IMR-90 (cell line): ENCODE results near the gene MPZL2. TPM values are rescaled to one million over a fixed set of nuclear protein-coding genes. Genes with fewer than 3 reads are reported as not detected.

Experiments used
- ATAC-seq: fragments of 200-7000 bp; cut with Tn5 transposase; 2 replicates; pipeline ENCODE4 v1.9.1; 2020; ENCODE audit warnings: low read depth, mild to moderate bottlenecking, moderate library complexity
- BruUV-seq: library from RNA; stranded (reverse); fragments of 400-500 nt; replicated peaks from 2 replicates; lab custom pipeline; 2021; lab: Mats Ljungman, UMichigan
- CTCF ChIA-PET: fragments of 300-600 bp; formaldehyde crosslinking; extraction: SDS; loops from one replicate; lab custom pipeline; 2021; ENCODE audit warnings: antibody characterized with exemption; lab: Yijun Ruan, JAX
- POLR2A ChIA-PET: fragments of 300-600 bp; sonication (Branson Sonifier 250); formaldehyde crosslinking; loops from one replicate; lab custom pipeline; 2022; ENCODE audit warnings: antibody characterized with exemption; ENCODE audit not compliant: unreplicated experiment; lab: Charles Lee
- DNase-seq: peaks from one replicate; pipeline ENCODE4 v3.0.0; 2013
- H2AFZ ChIP-seq: replicated peaks from 2 replicates; pipeline ENCODE3; 2013; ENCODE audit warnings: low read length, mild to moderate bottlenecking; ENCODE audit not compliant: poor library complexity
- H2AK5ac ChIP-seq: 2 replicates; pipeline ENCODE4 v1.6.1; 2013; ENCODE audit warnings: low read depth, low read length, inconsistent platforms
- H2AK9ac ChIP-seq: replicated peaks from 2 replicates; pipeline ENCODE3; 2013; ENCODE audit warnings: mild to moderate bottlenecking, low read depth, low read length, moderate library complexity; ENCODE audit not compliant: poor library complexity
- H2BK120ac ChIP-seq: 2 replicates; pipeline ENCODE4 v1.6.1; 2013; ENCODE audit warnings: low read depth, low read length, inconsistent platforms
- H2BK15ac ChIP-seq: 3 replicates; pipeline ENCODE4 v1.6.1; 2013; ENCODE audit warnings: low read depth, low read length, inconsistent platforms
- H2BK20ac ChIP-seq: 2 replicates; pipeline ENCODE4 v1.6.1; 2013; ENCODE audit warnings: low read depth, mild to moderate bottlenecking, inconsistent platforms, low read length, moderate library complexity
- H2BK5ac ChIP-seq: 2 replicates; pipeline ENCODE4 v1.6.1; 2013; ENCODE audit warnings: mild to moderate bottlenecking, low read depth, low read length, inconsistent platforms; ENCODE audit not compliant: poor library complexity, severe bottlenecking
- H3K14ac ChIP-seq: replicated peaks from 2 replicates; pipeline ENCODE4 v1.6.1; 2013; ENCODE audit warnings: low read depth, low read length, inconsistent platforms
- H3K18ac ChIP-seq: 2 replicates; pipeline ENCODE4 v1.6.1; 2013; ENCODE audit warnings: low read depth, low read length, control low read depth
- H3K23ac ChIP-seq: 2 replicates; pipeline ENCODE4 v1.6.1; 2013; ENCODE audit warnings: low read depth, low read length, inconsistent platforms
- H3K27ac ChIP-seq: 2 replicates; pipeline ENCODE4 v1.5.1; 2013; ENCODE audit warnings: mild to moderate bottlenecking, control low read depth, low read length; ENCODE audit not compliant: insufficient read depth
- H3K27me3 ChIP-seq: 2 replicates; pipeline ENCODE4 v1.6.1; 2013; ENCODE audit warnings: low read length; ENCODE audit not compliant: control insufficient read depth, insufficient read depth
- H3K36me3 ChIP-seq: 2 replicates; pipeline ENCODE4 v1.6.1; 2013; ENCODE audit warnings: low read length, mixed read lengths; ENCODE audit not compliant: control insufficient read depth, insufficient read depth
- H3K4ac ChIP-seq: 2 replicates; pipeline ENCODE4 v1.6.1; 2013; ENCODE audit warnings: low read depth, low read length, inconsistent platforms
- H3K4me1 ChIP-seq: 2 replicates; pipeline ENCODE4 v1.6.1; 2013; ENCODE audit warnings: low read length, mixed read lengths; ENCODE audit not compliant: control insufficient read depth, insufficient read depth
- H3K4me2 ChIP-seq: 2 replicates; pipeline ENCODE4 v1.6.1; 2013; ENCODE audit warnings: low read depth, mild to moderate bottlenecking, control low read depth, low read length, moderate library complexity
- H3K4me3 ChIP-seq: 2 replicates; pipeline ENCODE4 v1.5.1; 2013; ENCODE audit warnings: low read depth, mild to moderate bottlenecking, control low read depth, low read length, moderate library complexity; ENCODE audit not compliant: insufficient read depth
- H3K56ac ChIP-seq: 2 replicates; pipeline ENCODE4 v1.6.1; 2013; ENCODE audit warnings: low read length, inconsistent platforms; ENCODE audit not compliant: insufficient read depth; ENCODE audit errors: extremely low read depth
- H3K79me1 ChIP-seq, 2 experiments: 2 replicates each; pipeline ENCODE4 v1.6.1; 2013; ENCODE audit warnings: low read length in 2 of 2, inconsistent platforms in 1 of 2, low read depth in 1 of 2
- H3K9ac ChIP-seq: 2 replicates; pipeline ENCODE4 v1.6.1; 2013; ENCODE audit warnings: low read depth, low read length, control low read depth
- H3K9me1 ChIP-seq: 2 replicates; pipeline ENCODE4 v1.6.1; 2013; ENCODE audit warnings: low read length, inconsistent platforms; ENCODE audit not compliant: insufficient read depth
- H3K9me3 ChIP-seq: 2 replicates; pipeline ENCODE4 v1.6.1; 2013; ENCODE audit warnings: low read length; ENCODE audit not compliant: control insufficient read depth, insufficient read depth
- H4K20me1 ChIP-seq: 2 replicates; pipeline ENCODE4 v1.6.1; 2013; ENCODE audit warnings: low read length, inconsistent platforms; ENCODE audit not compliant: insufficient read depth
- H4K5ac ChIP-seq: 2 replicates; pipeline ENCODE4 v1.6.1; 2013; ENCODE audit warnings: mild to moderate bottlenecking, low read depth, low read length, control low read depth
- H4K8ac ChIP-seq, 2 experiments: 2 replicates each; pipeline ENCODE4 v1.6.1; 2013; ENCODE audit warnings: low read depth in 2 of 2, low read length in 2 of 2, control low read depth in 1 of 2, inconsistent platforms in 1 of 2
- H4K91ac ChIP-seq: 2 replicates; pipeline ENCODE4 v1.6.1; 2013; ENCODE audit warnings: low read depth, low read length, inconsistent platforms; ENCODE audit not compliant: insufficient read depth
- BHLHE40 ChIP-seq: fragments of 150-350 bp; IDR thresholded peaks from 2 replicates; pipeline ENCODE4 v1.6.1; 2016; ENCODE audit warnings: mild to moderate bottlenecking, low read depth, low read length
- CEBPB ChIP-seq: IDR thresholded peaks from 2 replicates; pipeline ENCODE4 v1.6.1; 2012; ENCODE audit warnings: low read depth, low read length, improper control_type of control experiment
- CHD1 ChIP-seq: IDR thresholded peaks from 2 replicates; pipeline ENCODE4 v1.6.1; 2012; ENCODE audit warnings: low read depth, low read length, improper control_type of control experiment
- FOS ChIP-seq: fragments of 150-350 bp; IDR thresholded peaks from 2 replicates; pipeline ENCODE4 v1.6.1; 2016; ENCODE audit warnings: low read depth, low read length
- MAFK ChIP-seq: IDR thresholded peaks from 2 replicates; pipeline ENCODE4 v1.6.1; 2012; ENCODE audit warnings: low read depth, low read length, improper control_type of control experiment
- MAZ ChIP-seq: IDR thresholded peaks from 2 replicates; pipeline ENCODE4 v1.6.1; 2012; ENCODE audit warnings: low read depth, mild to moderate bottlenecking, low read length, improper control_type of control experiment, moderate library complexity, borderline replicate concordance
- MXI1 ChIP-seq: IDR thresholded peaks from 2 replicates; pipeline ENCODE4 v1.6.1; 2012; ENCODE audit warnings: low read depth, mild to moderate bottlenecking, low read length, moderate library complexity, borderline replicate concordance
- NFE2L2 ChIP-seq: fragments of 150-350 bp; IDR thresholded peaks from 2 replicates; pipeline ENCODE4 v1.6.1; 2016; ENCODE audit warnings: low read depth, mild to moderate bottlenecking, low read length
- POLR2A ChIP-seq: IDR thresholded peaks from 2 replicates; pipeline ENCODE4 v1.6.1; 2012; ENCODE audit warnings: mild to moderate bottlenecking, low read depth, low read length
- RAD21 ChIP-seq: IDR thresholded peaks from 2 replicates; pipeline ENCODE4 v1.6.1; 2012; ENCODE audit warnings: low read length, improper control_type of control experiment
- RCOR1 ChIP-seq: IDR thresholded peaks from 2 replicates; pipeline ENCODE4 v1.6.1; 2012; ENCODE audit warnings: mild to moderate bottlenecking, low read length, improper control_type of control experiment; ENCODE audit not compliant: insufficient replicate concordance
- RFX5 ChIP-seq: IDR thresholded peaks from 2 replicates; pipeline ENCODE4 v1.8.0; 2012; ENCODE audit warnings: low read depth, mild to moderate bottlenecking, low read length, moderate library complexity
- SMC3 ChIP-seq: fragments of 150-350 bp; IDR thresholded peaks from 2 replicates; pipeline ENCODE4 v1.6.1; 2016; ENCODE audit warnings: low read depth, mild to moderate bottlenecking, antibody characterized with exemption, low read length, moderate library complexity
- WGBS, 2 experiments: methylation state at CpG; one replicate each; pipeline versions ENCODE4 v1.1.5 to v1.1.7; 2013; ENCODE audit warnings: missing lambda C conversion rate in 2 of 2; ENCODE audit not compliant: insufficient read length in 1 of 2; ENCODE audit errors: extremely low coverage in 2 of 2; 5-methylcytosine and 5-hydroxymethylcytosine counted together
- dilution Hi-C: fragments of 300-500 bp; cut with HindIII; formaldehyde crosslinking; loops from one replicate; pipeline ENCODE4 v1.14.3; 2018; ENCODE audit warnings: low sequenced_read_pairs; ENCODE audit not compliant: unreplicated experiment
- in situ Hi-C: fragments of 300-500 bp; cut with MboI; formaldehyde crosslinking; loops from 3 replicates; pipeline ENCODE4 v1.14.3; 2019; ENCODE audit warnings: low sequenced_read_pairs, inconsistent platforms, mixed read lengths
- intact Hi-C: fragments of 100-400 bp; cut with micrococcal nuclease; formaldehyde crosslinking; loops from 2 replicates; pipeline ENCODE4 v1.10.0; 2022
- polyA plus RNA-seq, 3 experiments: library from polyadenylated mRNA; depleted of rRNA; stranded (reverse); fragments of >200 nt; gene quantifications; 2 replicates each; pipeline ENCODE4 v1.2.3, GENCODE V29; 2012; ENCODE audit warnings: low replicate concordance in 1 of 3
- total RNA-seq: library from RNA; depleted of rRNA; stranded (reverse); fragments of >200 nt; gene quantifications from 2 replicates; pipeline ENCODE4 v1.2.3, GENCODE V29; 2012
- TF ChIP-seq, protein P1 (sequence below): fragments of 150-350 bp; IDR thresholded peaks from 2 replicates; pipeline ENCODE4 v1.6.1; 2016; ENCODE audit warnings: low read depth, mild to moderate bottlenecking, low read length, moderate library complexity, borderline replicate concordance
- TF ChIP-seq, protein P2 (sequence below): conservative IDR thresholded peaks from 2 replicates; pipeline ENCODE4 v1.5.1; 2012; ENCODE audit warnings: mild to moderate bottlenecking, low read depth, low read length, improper control_type of control experiment
- TF ChIP-seq, protein P3 (sequence below): fragments of 150-350 bp; IDR thresholded peaks from 2 replicates; pipeline ENCODE4 v1.6.1; 2017; ENCODE audit warnings: mild to moderate bottlenecking, antibody characterized with exemption, low read length, low read depth

Gene MPZL2
- total and polyA plus RNA-seq, 2 of the 4 experiments (the other 2 are of a cell fraction), result not detected

DNA sequence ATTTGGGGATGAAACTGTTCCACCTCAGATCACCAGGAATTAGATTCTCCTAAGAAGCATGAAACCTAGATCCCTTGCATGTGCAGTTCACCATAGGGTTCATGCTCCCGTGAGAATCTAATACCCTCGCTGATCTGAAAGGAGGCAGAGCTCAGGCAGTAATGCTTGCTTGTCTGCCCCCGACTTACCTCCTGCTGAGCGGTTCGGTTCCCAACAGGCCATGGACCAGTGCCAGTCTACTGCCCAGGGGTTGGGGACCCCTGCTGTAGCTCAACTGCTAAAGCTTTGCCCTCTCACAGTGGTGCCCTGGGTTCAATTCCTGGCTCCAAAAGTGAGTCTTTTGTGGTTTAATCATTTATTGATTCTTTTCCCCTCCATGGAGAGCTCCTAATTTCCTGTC, 42.7 kb downstream of the MPZL2 start:
- Histone ChIP-seq H4K5ac (no peak overlapping the region), H3K23ac (no peak overlapping the region), H4K20me1 (no peaks in the 10 kb centered on the region), H3K27me3 (peaks cover 5% of the 10 kb centered on the region; the same call in 1 of the 2 replicates), H2BK120ac (no peak overlapping the region), H2BK20ac (no peak overlapping the region), H2BK15ac (no peak overlapping the region), H3K4me1 (no peaks in the 10 kb centered on the region), H3K27ac (no peak overlapping the region), H4K91ac (no peak overlapping the region), H2AK5ac (no peak overlapping the region), H3K9me1 (no peaks in the 10 kb centered on the region), H4K8ac (no peak overlapping the region), H3K4me2 (no peak overlapping the region), H2AK9ac (no peak overlapping the region), H3K4ac (no peak overlapping the region), H2AFZ (no peak overlapping the region), H2BK5ac (no peak overlapping the region), H3K18ac (no peak overlapping the region), H3K56ac (no peak overlapping the region), H3K9me3 (no peaks in the 10 kb centered on the region), H3K9ac (no peak overlapping the region), H3K4me3 (no peak overlapping the region), H3K14ac (no peak overlapping the region), H3K79me1 (no peaks in the 10 kb centered on the region), H3K36me3 (no peaks in the 10 kb centered on the region)
- ChIA-PET POLR2A (no interaction called here), CTCF (no interaction called here)
- 60% methylated on average over 2 of the region's 5 CpGs; no CpG with 5 or more reads in 1 of the 2 experiments for WGBS, 2 experiments
- intact Hi-C loops (no loop called here), dilution Hi-C loops (no loop called here), in situ Hi-C loops (no loop called here)
- no peak for ATAC-seq
- no peak for DNase-seq
- BruUV-seq, result no TSS peak
- TF ChIP-seq RAD21 (no peak), CHD1 (no peak), RFX5 (no peak), POLR2A (no peak), NFE2L2 (no peak), SMC3 (no peak), BHLHE40 (no peak), CEBPB (no peak), MAZ (no peak), FOS (no peak), MAFK (no peak), MXI1 (no peak), RCOR1 (no peak)
- TF ChIP-seq, protein P1, sequence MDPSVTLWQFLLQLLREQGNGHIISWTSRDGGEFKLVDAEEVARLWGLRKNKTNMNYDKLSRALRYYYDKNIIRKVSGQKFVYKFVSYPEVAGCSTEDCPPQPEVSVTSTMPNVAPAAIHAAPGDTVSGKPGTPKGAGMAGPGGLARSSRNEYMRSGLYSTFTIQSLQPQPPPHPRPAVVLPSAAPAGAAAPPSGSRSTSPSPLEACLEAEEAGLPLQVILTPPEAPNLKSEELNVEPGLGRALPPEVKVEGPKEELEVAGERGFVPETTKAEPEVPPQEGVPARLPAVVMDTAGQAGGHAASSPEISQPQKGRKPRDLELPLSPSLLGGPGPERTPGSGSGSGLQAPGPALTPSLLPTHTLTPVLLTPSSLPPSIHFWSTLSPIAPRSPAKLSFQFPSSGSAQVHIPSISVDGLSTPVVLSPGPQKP, result no peak
- TF ChIP-seq, protein P2, sequence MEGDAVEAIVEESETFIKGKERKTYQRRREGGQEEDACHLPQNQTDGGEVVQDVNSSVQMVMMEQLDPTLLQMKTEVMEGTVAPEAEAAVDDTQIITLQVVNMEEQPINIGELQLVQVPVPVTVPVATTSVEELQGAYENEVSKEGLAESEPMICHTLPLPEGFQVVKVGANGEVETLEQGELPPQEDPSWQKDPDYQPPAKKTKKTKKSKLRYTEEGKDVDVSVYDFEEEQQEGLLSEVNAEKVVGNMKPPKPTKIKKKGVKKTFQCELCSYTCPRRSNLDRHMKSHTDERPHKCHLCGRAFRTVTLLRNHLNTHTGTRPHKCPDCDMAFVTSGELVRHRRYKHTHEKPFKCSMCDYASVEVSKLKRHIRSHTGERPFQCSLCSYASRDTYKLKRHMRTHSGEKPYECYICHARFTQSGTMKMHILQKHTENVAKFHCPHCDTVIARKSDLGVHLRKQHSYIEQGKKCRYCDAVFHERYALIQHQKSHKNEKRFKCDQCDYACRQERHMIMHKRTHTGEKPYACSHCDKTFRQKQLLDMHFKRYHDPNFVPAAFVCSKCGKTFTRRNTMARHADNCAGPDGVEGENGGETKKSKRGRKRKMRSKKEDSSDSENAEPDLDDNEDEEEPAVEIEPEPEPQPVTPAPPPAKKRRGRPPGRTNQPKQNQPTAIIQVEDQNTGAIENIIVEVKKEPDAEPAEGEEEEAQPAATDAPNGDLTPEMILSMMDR, result no peak
- TF ChIP-seq, protein P3, sequence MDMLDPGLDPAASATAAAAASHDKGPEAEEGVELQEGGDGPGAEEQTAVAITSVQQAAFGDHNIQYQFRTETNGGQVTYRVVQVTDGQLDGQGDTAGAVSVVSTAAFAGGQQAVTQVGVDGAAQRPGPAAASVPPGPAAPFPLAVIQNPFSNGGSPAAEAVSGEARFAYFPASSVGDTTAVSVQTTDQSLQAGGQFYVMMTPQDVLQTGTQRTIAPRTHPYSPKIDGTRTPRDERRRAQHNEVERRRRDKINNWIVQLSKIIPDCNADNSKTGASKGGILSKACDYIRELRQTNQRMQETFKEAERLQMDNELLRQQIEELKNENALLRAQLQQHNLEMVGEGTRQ, result no peak
